DLD1 (cell line): ENCODE measurements around the gene TMEM39A.

ENCODE experiments used
- in situ Hi-C: cut with HindIII; loops from 2 replicates; pipeline ENCODE4 v1.10.0; 2017; ENCODE audit warnings: low sequenced_read_pairs

TMEM39A gene

DNA sequence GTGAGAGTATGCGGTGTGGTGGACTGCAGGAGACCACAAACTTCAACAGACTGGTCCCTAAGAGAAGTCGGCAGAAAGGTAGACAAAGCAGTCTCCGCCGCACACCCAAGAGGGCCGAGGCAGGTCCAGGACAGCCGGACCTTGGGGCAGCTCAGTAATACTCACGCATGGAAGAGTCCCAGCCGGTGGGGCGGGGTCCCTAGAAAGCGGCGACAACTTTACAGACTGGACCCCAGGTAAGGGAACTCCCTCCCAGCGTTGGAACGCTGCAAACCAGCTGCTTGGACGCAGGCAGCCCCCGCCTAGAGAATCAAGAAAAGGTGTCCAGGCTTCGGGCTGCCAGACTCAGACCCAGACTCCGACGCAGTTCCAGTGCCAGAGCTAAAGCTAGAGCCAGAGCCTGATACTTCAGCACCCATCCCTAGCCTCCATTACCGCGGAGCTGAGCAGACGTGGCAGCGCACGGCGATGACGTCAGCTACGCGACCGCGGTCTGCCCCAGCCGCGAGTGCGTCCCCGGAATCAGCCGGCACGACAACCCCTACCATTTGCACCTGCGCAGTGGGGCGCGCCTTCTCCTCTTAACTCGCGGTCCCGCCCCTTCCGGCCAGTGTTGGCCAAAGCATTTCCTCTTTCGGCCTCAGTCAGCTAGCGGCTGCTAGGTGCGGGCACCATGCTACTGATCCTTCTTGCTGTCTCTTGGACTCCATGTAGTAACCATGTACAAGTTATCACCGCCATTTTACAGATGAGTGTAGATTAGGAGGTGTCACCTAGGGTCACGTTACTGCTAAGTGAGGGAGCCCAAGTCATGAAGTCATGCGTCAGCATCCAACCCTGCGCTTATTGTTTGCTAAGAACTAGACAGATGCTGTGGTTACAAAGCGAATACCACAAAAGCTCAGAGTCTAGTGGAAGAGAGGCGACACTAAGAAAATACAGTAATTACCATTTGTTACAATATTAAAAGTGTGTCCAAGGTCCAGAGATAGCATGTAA is at the start of gene TMEM39A:
TMEM39A (minus strand) TSS at position 445 of the 999 bp plus-strand sequence. CDS start 1,541 bp downstream, outside the sequence.
- in situ Hi-C loops: no loop called here

- in situ Hi-C loops: no loop called here
Measured at GRCh38 chr3:119510690-119511089, 47.3 kb upstream of the TMEM39A start.

DNA sequence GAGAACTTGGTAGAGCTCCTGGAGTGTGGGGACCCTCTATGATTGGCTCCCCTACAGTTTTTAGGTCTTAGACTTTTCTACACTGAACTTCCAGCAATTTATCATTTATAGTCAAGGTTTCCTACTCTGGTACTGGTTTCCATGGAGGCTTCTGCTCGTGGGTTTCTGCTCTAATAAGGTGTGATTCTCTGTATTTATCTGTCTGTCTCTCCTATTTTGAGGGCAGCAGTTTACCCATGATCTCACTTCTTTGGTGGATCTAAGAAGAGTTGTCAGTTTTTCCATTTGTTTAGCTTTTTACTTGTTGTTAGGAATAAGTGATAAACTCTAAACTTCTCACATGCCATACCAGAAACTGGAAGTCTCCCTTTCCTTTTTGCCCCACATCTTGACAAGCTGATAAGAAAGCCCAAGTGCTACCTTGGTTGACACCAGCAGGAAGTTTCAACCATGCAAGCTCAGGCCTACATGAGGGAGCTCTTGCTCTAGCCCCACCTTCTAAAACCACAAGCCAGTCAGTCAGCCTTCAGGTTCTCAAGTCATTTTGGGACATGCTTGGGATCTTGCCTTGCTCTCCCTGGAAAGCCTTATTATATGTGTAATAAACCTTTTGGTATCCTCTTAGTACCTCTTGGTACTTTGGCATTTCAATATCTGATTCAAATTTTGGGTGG is 44.9 kb upstream of the TMEM39A start:
- in situ Hi-C loops: no loop called here

GRCh38 chr3:119507404-119507803 is 44.0 kb upstream of the TMEM39A start:
- in situ Hi-C loops: no loop called here

DNA sequence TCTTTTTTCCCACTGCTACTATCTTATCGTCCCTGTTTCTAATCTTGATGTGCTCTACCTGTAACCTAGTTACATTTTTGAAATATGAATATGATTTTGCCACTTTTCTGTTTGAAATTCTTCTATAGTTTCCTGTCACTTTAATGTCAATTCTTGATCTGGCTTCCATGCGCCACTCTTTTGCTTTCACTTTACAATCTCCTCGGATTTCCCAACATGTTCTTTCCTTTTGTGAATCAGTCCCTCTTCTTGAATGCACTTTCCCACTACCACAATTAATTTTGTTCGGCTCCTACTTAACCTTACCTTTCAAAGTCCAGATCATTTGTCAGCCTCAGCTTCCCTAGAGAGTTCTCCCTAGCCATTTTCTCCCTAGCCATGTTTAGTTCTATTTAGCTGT is 43.2 kb upstream of the TMEM39A start:
- in situ Hi-C loops: no loop called here

DNA sequence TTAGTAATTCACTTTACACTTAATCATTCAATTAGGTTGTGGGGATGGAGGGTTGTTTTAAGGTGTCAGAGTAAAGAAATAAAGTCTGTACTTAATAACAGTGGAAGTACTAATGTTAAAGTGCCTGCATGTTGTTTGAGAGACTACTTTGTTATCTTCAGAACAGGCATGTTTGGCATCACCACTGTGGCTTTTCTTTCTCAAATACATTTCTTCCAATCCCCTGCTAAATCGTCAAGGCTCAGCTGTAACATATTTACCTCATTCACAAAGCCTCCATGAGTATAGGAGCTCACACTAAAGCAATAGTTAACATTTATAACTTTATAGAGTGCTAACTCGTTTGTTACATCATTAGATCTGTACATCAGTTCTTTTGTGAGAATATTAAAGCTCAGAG is 37.5 kb upstream of the TMEM39A start:
- in situ Hi-C loops: no loop called here

GRCh38 chr3:119500265-119500664 is 36.9 kb upstream of the TMEM39A start:
- in situ Hi-C loops: no loop called here

DNA sequence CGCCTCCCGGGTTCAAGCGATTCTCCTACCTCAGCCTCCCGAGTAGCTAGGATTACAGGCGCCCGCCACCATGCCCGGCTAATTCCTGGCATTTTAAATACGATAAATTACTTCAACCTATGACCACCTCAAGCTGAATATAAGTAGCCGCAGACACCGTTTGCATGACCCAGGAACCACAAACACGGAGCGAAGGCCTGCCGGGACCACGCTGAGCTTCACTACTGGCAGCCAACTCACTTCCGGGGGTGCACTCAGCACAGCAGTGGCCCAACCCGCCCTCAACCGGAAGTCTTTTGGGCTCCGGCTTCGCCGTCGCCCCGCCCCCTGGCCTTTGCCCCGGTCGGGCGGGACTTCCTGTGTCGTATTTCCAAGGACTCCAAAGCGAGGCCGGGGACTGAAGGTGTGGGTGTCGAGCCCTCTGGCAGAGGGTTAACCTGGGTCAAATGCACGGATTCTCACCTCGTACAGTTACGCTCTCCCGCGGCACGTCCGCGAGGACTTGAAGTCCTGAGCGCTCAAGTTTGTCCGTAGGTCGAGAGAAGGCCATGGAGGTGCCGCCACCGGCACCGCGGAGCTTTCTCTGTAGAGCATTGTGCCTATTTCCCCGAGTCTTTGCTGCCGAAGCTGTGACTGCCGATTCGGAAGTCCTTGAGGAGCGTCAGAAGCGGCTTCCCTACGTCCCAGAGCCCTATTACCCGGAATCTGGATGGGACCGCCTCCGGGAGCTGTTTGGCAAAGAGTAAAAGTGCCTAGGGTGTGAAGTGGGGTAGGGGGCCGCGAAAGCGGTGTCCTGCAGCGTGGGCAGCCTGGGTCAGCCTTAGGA is 35.0 kb upstream of the TMEM39A start, which contains the start of gene TIMMDC1:
TIMMDC1 (plus strand) TSS at position 362 of the 826 bp plus-strand sequence; CDS start at position 549, 187 bp downstream.
- in situ Hi-C loops: loop anchor here (10.0 kb wide), 1 partner anchor 66 kb away; no protein-coding TSS in a partner anchor

GRCh38 chr3:119497820-119498185 is 34.4 kb upstream of the TMEM39A start:
- in situ Hi-C loops: loop anchor here (10.0 kb wide), 1 partner anchor 67 kb away; no protein-coding TSS in a partner anchor

DNA sequence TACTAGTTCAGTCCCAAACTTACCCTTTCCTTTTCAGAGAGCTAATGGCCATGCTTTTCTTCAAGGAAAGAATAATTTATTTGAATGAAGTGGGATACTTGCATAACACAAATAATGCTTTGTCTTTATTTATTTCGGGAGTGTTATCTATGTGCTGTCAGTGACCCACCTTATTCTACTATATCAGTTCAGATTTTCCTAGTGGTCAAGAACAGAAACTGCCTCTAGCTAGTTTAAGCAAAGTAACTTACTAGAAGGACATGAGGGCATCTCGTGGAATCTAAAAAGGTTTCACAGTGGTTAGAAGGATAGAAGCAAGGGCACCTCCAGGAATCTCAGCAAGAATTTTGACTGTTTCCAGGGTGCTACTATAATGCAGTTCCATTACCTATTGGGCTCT is 31.2 kb upstream of the TMEM39A start:
- in situ Hi-C loops: loop anchor here (10.0 kb wide), 1 partner anchor 70 kb away; no protein-coding TSS in a partner anchor

GRCh38 chr3:119492810-119493209 is 29.4 kb upstream of the TMEM39A start:
- in situ Hi-C loops: loop anchor here (10.0 kb wide), 1 partner anchor 72 kb away; no protein-coding TSS in a partner anchor

DNA sequence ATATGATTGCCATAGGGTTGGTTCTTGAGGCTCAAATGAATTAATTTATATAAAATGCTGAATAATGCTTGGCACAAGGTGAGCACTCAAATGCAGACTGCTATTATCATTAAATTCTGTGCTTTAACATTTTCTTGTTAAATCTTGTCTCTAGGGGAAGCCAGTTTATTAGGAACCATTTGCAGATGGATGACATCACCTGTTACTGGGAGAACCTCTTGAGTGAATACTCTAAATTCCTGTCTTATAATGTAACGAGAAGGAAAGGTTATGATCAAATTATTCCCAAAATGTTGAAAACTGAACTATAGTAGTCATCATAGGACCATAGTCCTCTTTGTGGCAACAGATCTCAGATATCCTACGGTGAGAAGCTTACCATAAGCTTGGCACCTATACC is 28.7 kb upstream of the TMEM39A start:
- in situ Hi-C loops: loop anchor here (10.0 kb wide), 1 partner anchor 73 kb away; no protein-coding TSS in a partner anchor

- in situ Hi-C loops: loop anchor here (10.0 kb wide), 1 partner anchor 75 kb away; no protein-coding TSS in a partner anchor
Measured at GRCh38 chr3:119490153-119490552, 26.7 kb upstream of the TMEM39A start.

- in situ Hi-C loops: no loop called here
Measured at GRCh38 chr3:119485563-119485962, 22.1 kb upstream of the TMEM39A start.

GRCh38 chr3:119483101-119483500 is 19.7 kb upstream of the TMEM39A start:
- in situ Hi-C loops: no loop called here

DNA sequence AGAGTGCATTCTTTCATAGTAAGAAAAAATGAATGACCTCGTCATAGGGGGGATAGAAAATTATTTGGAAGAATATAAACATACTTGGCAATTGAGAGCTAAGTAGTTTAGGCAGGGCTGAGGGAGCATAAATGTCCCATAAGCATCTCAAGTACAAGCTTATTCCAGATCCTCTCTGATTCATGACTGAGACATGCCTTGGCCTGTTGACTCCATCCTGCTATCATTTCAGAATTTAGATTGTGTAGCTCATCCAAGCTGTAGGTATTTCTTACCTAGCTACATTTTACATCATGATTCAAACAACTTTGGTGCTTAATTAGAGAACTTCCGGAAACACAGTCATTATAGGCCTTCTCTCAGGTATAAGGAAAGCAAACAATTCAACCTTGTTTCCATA is 17.7 kb upstream of the TMEM39A start:
- in situ Hi-C loops: no loop called here

- in situ Hi-C loops: no loop called here
Measured at GRCh38 chr3:119470866-119471265, 7.5 kb upstream of the TMEM39A start.

GRCh38 chr3:119469418-119470189 is 6.2 kb upstream of the TMEM39A start:
- in situ Hi-C loops: no loop called here

GRCh38 chr3:119468041-119468440 is 4.6 kb upstream of the TMEM39A start:
- in situ Hi-C loops: no loop called here

- in situ Hi-C loops: no loop called here
Measured at GRCh38 chr3:119457246-119457645, 6.2 kb downstream of the TMEM39A start.
